Cardiac fibroblast (primary cell): ENCODE results near the gene ZPBP2.
"Not testable (repeated sequence)": the region's sequence is repeated elsewhere in the genome, so short reads cannot be mapped to it uniquely, and the experiment has no call there.

Experiments
- DNase-seq, 2 donors: peaks; one replicate each; pipeline versions ENCODE4 v3.0.0 to v3.0.0-alpha.2; 2010; ENCODE audit warnings: low read depth in 2 of 2
- H3K4me3 ChIP-seq, 2 donors: replicated peaks in 1 of 2; 1 replicate in 1 of 2; 2 replicates in 1 of 2; pipeline ENCODE4 v1.5.1; 2011; ENCODE audit warnings: low read depth in 2 of 2, low read length in 2 of 2, mild to moderate bottlenecking in 2 of 2, moderate library complexity in 1 of 2
- CTCF ChIP-seq: IDR thresholded peaks from one replicate; pipeline ENCODE4 v1.5.1; 2011; ENCODE audit warnings: low read depth, mild to moderate bottlenecking, low read length, inconsistent platforms

The ZPBP2 gene

GRCh38 chr17:39838784-39839183, 29.2 kb upstream of the ZPBP2 start:
- H3K4me3 ChIP-seq, result no peak overlapping the region
- no peak for TF ChIP-seq CTCF
- no peak for DNase-seq

GRCh38 chr17:39841134-39841683, 26.8 kb upstream of the ZPBP2 start:
- DNase-seq, result no peak

GRCh38 chr17:39845052-39845846, 22.8 kb upstream of the ZPBP2 start:
- H3K4me3 ChIP-seq, result no peak overlapping the region
- DNase-seq, result no peak
- no peak for TF ChIP-seq CTCF

More at GRCh38 chr17:39841134-39841683, 26.8 kb upstream of the ZPBP2 start:
- TF ChIP-seq CTCF, result no peak
- no peak overlapping the region for H3K4me3 ChIP-seq

- no peak overlapping the region for H3K4me3 ChIP-seq
- TF ChIP-seq CTCF, result no peak
- DNase-seq, result no peak
Measured at GRCh38 chr17:39846205-39846604, 21.8 kb upstream of the ZPBP2 start.

- no peak for DNase-seq
- TF ChIP-seq CTCF, result no peak
- no peak overlapping the region for H3K4me3 ChIP-seq
Measured at GRCh38 chr17:39848600-39848999, 19.4 kb upstream of the ZPBP2 start.

- H3K4me3 ChIP-seq, DNase-seq: not testable (repeated sequence)
Measured at GRCh38 chr17:39850186-39850585, 17.8 kb upstream of the ZPBP2 start.

- no peak for DNase-seq
- TF ChIP-seq CTCF, result no peak
- no peak overlapping the region for H3K4me3 ChIP-seq
Measured at GRCh38 chr17:39852239-39852638, 15.8 kb upstream of the ZPBP2 start.
